COLO829 (cell line): ENCODE results near the gene HS3ST5.
"Not testable (repeated sequence)": the region's sequence is repeated elsewhere in the genome, so short reads cannot be mapped to it uniquely, and the experiment has no call there.

Experiments
- DNase-seq: peaks from one replicate; pipeline ENCODE4 v3.0.0; 2012; ENCODE audit warnings: low spot score

The HS3ST5 gene

GRCh38 chr6:114090626-114091025 lies 252.2 kb downstream of the HS3ST5 start:
- no peak for DNase-seq

- no peak for DNase-seq
Measured at GRCh38 chr6:114087496-114087895, 255.3 kb downstream of the HS3ST5 start.

GRCh38 chr6:114085211-114085610 lies 257.6 kb downstream of the HS3ST5 start:
- no peak for DNase-seq

GRCh38 chr6:114084327-114084890 lies 258.4 kb downstream of the HS3ST5 start:
- DNase-seq = no peak

GRCh38 chr6:114083251-114083650 lies 259.6 kb downstream of the HS3ST5 start:
- DNase-seq = no peak

GRCh38 chr6:114081730-114082129 lies 261.1 kb downstream of the HS3ST5 start:
- DNase-seq = no peak

GRCh38 chr6:114080891-114081510 lies 261.8 kb downstream of the HS3ST5 start:
- DNase-seq = no peak

GRCh38 chr6:114080410-114080809 lies 262.4 kb downstream of the HS3ST5 start:
- not testable (repeated sequence) for DNase-seq

- DNase-seq = no peak
Measured at GRCh38 chr6:114075777-114076176, 267.0 kb downstream of the HS3ST5 start.

- DNase-seq = no peak
Measured at GRCh38 chr6:114075300-114075699, 267.5 kb downstream of the HS3ST5 start.

- no peak for DNase-seq
Measured at GRCh38 chr6:114068771-114069170, 274.1 kb downstream of the HS3ST5 start.

- DNase-seq = no peak
Measured at GRCh38 chr6:114068116-114068515, 274.7 kb downstream of the HS3ST5 start.

GRCh38 chr6:114064862-114065261 lies 278.0 kb downstream of the HS3ST5 start:
- DNase-seq = no peak

GRCh38 chr6:114063956-114064355 lies 278.9 kb downstream of the HS3ST5 start:
- no peak for DNase-seq

GRCh38 chr6:114062199-114062598 lies 280.6 kb downstream of the HS3ST5 start:
- no peak for DNase-seq

GRCh38 chr6:114061741-114062140 lies 281.1 kb downstream of the HS3ST5 start:
- no peak for DNase-seq

GRCh38 chr6:114061116-114061515 lies 281.7 kb downstream of the HS3ST5 start:
- DNase-seq = no peak

- no peak for DNase-seq
Measured at GRCh38 chr6:114058435-114058834, 284.4 kb downstream of the HS3ST5 start.

- no peak for DNase-seq
Measured at GRCh38 chr6:114055763-114056162, 287.1 kb downstream of the HS3ST5 start.

- DNase-seq = no peak
Measured at GRCh38 chr6:114055349-114055748, 287.5 kb downstream of the HS3ST5 start.

GRCh38 chr6:114053791-114054190 lies 289.0 kb downstream of the HS3ST5 start:
- no peak for DNase-seq

- DNase-seq = no peak
Measured at GRCh38 chr6:114052141-114052540, 290.7 kb downstream of the HS3ST5 start.

- no peak for DNase-seq
Measured at GRCh38 chr6:114051031-114051430, 291.8 kb downstream of the HS3ST5 start.

GRCh38 chr6:114049367-114049966 lies 293.4 kb downstream of the HS3ST5 start:
- no peak for DNase-seq
